Subcutaneous abdominal adipose tissue (tissue), 5 donors: ENCODE results near the gene ADAMTS7.
"Not testable (repeated sequence)": the region's sequence is repeated elsewhere in the genome, so short reads cannot be mapped to it uniquely, and the experiment has no call there.

Experiments used
- H3K27ac ChIP-seq: one replicate; pipeline ENCODE4 v1.7.0; 2013; ENCODE audit warnings: low read depth, mild to moderate bottlenecking, inconsistent platforms, low read length, moderate library complexity
- H3K27me3 ChIP-seq, 5 donors: one replicate each; pipeline ENCODE4 v1.7.0; 2013; ENCODE audit warnings: low read length in 5 of 5, inconsistent platforms in 1 of 5; ENCODE audit not compliant: control insufficient read depth in 5 of 5, insufficient read depth in 4 of 5
- H3K36me3 ChIP-seq, 5 donors: one replicate each; pipeline ENCODE4 v1.7.0; 2013; ENCODE audit warnings: low read length in 5 of 5; ENCODE audit not compliant: control insufficient read depth in 5 of 5, insufficient read depth in 5 of 5
- H3K4me1 ChIP-seq, 5 donors: one replicate each; pipeline ENCODE4 v1.7.0; 2013; ENCODE audit warnings: low read length in 5 of 5, mild to moderate bottlenecking in 3 of 5, moderate library complexity in 1 of 5; ENCODE audit not compliant: control insufficient read depth in 5 of 5, insufficient read depth in 5 of 5
- H3K4me3 ChIP-seq, 5 donors: one replicate each; pipeline ENCODE4 v1.7.0; 2013; ENCODE audit warnings: low read length in 5 of 5, low read depth in 1 of 5
- H3K9ac ChIP-seq, 5 donors: one replicate each; pipeline ENCODE4 v1.7.0; 2013; ENCODE audit warnings: low read length in 5 of 5, mild to moderate bottlenecking in 4 of 5, moderate library complexity in 3 of 5
- H3K9me3 ChIP-seq, 5 donors: one replicate each; pipeline ENCODE4 v1.7.0; 2013; ENCODE audit warnings: low read length in 5 of 5; ENCODE audit not compliant: control insufficient read depth in 5 of 5
- donor health status: healthy.
- donor health status: healthy.
- donor health status: healthy.
- donor health status: healthy.
- donor health status: healthy.

ADAMTS7 gene

DNA sequence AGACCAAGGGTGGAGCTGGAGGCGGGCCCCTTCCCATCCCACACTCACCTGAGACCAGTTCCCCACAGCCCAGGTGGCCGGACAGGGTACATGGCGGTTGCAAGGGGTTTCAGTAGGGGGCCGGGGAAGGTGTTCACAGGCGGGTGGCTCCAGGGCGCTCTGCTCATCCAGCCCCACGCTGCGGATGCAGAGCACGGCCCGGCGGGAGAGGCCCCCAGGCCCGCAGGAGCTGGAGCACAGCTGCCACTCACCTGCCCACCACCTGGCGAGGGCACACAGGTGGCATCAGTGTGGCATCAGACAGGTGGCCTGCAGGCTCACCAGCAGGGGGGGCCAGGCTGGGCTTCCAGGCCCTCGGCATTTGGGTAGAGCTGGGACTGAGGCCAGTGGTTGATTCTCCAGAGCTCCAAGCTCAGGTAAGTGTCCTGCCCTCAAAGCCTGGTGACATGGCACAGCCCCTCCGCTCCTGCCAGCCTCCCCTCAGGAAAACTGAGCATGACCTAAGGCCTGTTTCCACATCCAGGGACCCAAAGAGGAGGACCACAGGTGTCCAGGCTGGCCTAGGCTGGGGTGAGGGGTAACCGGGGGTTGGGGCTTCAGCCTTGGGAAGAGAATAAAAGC lies 43.8 kb downstream of the ADAMTS7 start:
- Histone ChIP-seq H3K27ac (no peak overlapping the region), H3K4me3 (no peak overlapping the region), H3K36me3 (peaks cover 0 to 4% (median 0%) of the 10 kb centered on the region in 5 donors), H3K9ac (no peak overlapping the region), H3K9me3 (no peaks in the 10 kb centered on the region), H3K4me1 (peaks cover 0 to 5% (median 0%) of the 10 kb centered on the region in 5 donors), H3K27me3 (no peaks in the 10 kb centered on the region)

DNA sequence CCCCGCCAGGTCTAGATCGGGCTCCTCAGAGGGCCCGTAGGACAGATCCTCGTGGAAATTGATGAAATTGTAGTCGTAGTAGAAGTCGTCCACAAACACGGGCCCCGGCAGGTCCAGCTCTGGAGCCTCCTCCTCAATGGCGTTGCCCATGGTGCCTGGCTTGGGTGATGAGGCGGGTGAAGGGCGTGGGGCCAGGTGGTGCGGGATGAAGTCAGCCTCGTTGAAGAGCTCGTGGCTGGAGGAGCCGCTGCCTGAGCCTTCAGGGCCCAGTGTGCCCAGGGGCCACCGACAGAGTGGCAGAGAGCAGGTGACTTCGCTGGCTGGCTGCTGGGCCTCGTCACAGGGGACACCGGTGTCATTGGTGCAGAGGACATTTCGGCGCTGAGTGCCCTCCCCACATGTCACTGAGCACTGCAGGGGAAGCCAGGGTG lies 44.6 kb downstream of the ADAMTS7 start:
- not testable (repeated sequence) for H3K9me3 ChIP-seq, H3K4me3 ChIP-seq, H3K36me3 ChIP-seq, H3K27ac ChIP-seq, H3K27me3 ChIP-seq, H3K9ac ChIP-seq
- H3K4me1 ChIP-seq = peaks cover 0 to 13% (median 7%) of the 10 kb centered on the region in 5 donors

DNA sequence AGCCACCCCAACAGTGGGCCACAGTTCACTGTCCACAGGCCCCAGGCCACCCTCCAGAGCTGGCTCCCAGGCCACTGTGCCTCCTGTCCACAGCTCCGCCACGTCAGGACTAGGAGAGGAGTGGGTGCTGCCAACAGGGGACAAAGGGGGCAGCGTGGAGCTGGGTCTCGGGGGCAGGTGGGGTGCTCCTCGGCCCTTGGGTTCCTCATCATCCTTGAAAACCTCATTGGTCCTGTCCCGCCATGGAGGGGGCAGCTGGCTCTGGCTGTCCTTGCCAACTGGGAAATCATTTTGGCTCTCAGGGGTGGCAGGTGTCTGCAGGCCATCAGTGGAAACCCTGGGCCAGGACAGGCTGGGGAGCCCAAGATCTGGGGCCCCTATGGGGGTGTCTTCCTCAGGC lies 45.2 kb downstream of the ADAMTS7 start:
- H3K36me3 ChIP-seq = peaks cover 0 to under 1% (median 0%) of the 10 kb centered on the region in 5 donors
- no peaks in the 10 kb centered on the region for H3K27me3 ChIP-seq
- H3K9ac ChIP-seq = no peak overlapping the region
- H3K27ac ChIP-seq = no peak overlapping the region
- H3K4me1 ChIP-seq = peaks cover 0 to 18% (median 13%) of the 10 kb centered on the region in 5 donors
- H3K4me3 ChIP-seq = no peak overlapping the region
- no peaks in the 10 kb centered on the region for H3K9me3 ChIP-seq

DNA sequence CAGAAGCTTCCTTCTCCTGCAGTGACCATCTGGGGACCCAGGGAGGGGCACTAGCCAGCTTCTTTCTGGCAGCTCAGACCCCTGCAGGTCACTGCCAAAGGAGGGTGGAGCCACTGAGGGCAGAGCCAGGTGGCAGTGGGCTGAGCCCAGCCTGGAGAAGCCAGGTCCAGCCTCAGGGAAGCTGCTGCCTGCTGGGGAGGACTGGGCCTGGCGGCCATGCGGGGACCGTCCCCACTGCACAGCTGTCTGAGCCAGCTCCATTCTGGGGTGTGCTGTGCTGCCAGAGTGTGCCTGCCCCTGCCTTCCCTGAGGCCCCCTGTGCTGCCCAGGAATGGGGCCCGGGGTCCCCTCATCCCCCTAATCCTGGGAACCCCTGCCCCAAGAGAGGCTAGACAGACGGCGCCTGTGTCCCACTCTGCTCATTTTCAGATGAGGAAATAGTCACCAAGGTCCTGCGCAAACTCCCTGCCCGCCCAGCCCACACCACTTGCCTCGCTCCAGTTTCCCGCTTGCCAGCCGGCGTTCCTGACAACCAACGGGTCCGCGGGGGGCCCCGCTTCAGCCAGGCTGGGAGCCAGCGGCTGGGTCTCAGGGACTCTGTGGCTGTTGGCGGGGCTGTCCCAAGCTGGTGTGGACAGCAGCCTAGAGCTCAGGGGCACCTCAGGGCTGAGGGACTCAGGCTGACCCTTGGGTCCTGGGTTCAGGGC lies 46.0 kb downstream of the ADAMTS7 start:
- H3K27ac ChIP-seq, H3K9ac ChIP-seq: not testable (repeated sequence)
- H3K4me1 ChIP-seq = peaks cover under 1 to 22% (median 15%) of the 10 kb centered on the region in 5 donors

DNA sequence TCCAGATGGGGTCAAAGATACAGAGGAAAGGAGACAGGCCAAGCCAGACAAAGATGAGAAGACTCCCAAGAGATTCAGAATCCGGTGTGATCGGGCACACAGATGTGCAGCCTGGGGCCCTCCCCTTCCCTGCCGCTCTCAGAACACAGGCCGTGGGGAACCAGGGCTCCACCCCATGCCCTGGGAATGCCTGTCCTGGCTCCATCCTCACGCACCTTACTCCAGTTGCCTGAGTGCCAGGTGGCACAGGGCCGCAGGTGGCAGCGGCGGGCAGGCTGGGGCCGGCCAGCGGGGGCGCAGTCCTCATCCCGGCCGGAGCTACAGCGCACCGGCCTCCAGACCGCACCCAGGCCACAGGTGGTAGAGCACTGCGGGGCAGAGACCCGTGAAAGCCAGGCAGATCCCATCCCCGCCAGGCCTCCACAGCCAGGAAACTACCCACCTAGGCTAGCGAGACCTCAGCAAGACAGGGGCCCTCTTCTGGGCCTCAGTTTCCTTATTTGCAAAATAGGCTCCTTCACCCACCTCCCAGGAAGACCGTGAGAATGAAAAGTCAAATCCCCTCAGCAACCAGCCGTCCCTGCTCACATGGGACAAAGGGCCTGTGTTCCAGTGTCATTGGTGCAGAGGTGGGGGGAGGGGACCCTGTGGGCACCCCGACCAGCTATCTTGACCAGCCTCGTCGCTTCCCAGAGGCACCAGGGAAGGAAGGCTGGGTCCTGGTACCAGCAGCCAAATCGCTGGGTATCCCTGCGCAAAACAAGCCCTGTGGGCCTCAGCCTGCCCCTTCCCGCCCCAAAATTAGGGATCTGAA lies 46.7 kb downstream of the ADAMTS7 start:
- not testable (repeated sequence) for H3K9ac ChIP-seq, H3K4me3 ChIP-seq, H3K36me3 ChIP-seq, H3K27ac ChIP-seq, H3K27me3 ChIP-seq, H3K9me3 ChIP-seq
- H3K4me1 ChIP-seq = peaks cover 2 to 30% (median 23%) of the 10 kb centered on the region in 5 donors

More for the DNA sequence above, 46.0 kb downstream of the ADAMTS7 start:
- H3K36me3 ChIP-seq, H3K4me3 ChIP-seq, H3K27me3 ChIP-seq, H3K9me3 ChIP-seq: not testable (repeated sequence)

DNA sequence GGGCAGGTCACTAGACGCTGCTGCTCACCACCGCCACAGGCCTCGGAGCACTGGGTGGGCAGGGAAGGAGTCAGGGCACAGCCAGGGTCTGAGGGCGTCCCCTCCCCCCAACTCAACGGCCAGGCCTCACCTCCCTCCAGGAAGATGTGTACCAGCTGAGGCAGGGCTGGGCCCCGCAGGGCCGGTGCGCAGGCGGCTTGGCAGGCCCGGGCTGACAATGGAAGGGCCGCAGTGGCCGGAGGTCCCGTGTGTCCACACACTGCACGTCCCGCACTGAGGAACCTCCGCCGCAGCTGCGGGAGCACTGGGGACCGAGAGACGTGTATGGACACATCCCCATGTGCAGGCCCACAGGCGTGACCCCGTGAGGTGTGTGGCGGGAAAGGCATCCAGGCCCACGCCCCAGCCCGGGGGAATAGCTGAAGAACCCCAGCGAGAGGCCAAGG lies 47.4 kb downstream of the ADAMTS7 start:
- peaks cover 2 to 36% (median 27%) of the 10 kb centered on the region in 5 donors for H3K4me1 ChIP-seq
- H3K36me3 ChIP-seq = no peaks in the 10 kb centered on the region
- no peak overlapping the region for H3K27ac ChIP-seq
- no peaks in the 10 kb centered on the region for H3K9me3 ChIP-seq
- H3K4me3 ChIP-seq = no peak overlapping the region
- H3K27me3 ChIP-seq = no peaks in the 10 kb centered on the region
- H3K9ac ChIP-seq = no peak overlapping the region

DNA sequence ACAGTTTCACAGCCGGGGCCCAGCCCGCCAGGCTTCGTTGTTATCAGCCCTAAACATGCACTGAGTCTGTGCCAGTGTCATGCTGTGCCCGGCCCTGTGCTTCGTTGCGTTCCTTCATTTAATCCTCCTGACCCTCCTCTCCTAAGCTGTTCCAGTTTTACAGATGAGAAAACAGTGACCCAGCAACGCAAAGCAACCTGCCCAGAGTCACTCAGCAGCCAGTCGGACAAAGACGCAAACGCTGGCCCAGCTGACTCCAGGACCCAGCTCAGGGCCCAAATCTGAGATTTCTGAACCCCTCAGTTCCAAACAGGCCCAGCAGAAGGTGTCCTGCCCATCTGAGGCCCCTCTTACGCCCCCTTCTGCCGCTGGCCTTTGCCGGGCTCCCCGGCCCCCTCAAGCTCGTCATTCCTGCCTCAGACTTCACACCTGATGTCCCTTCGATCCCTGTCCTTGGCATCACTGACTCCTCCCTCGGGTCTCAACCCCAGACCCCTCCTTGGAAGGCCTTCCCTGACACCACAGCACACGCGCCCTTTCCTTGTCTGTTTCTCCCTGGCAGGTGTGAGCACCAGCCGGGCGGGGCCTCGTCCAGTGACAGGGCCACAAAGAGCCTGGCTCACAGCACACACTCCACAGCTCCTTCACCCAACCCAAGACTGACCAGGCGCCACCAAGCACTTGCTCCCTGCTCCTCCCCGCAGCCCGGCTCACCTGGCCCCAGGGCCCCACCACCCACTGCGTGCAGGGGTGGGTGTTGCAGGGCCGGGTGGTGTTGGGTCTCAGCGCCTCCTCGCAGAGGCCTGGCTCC lies 48.1 kb downstream of the ADAMTS7 start:
- H3K27me3 ChIP-seq = no peaks in the 10 kb centered on the region
- no peak overlapping the region for H3K4me3 ChIP-seq
- H3K9me3 ChIP-seq = no peaks in the 10 kb centered on the region
- H3K4me1 ChIP-seq = peaks cover 2 to 40% (median 27%) of the 10 kb centered on the region in 5 donors
- no peak overlapping the region for H3K9ac ChIP-seq
- H3K36me3 ChIP-seq = no peaks in the 10 kb centered on the region
- no peak overlapping the region for H3K27ac ChIP-seq

DNA sequence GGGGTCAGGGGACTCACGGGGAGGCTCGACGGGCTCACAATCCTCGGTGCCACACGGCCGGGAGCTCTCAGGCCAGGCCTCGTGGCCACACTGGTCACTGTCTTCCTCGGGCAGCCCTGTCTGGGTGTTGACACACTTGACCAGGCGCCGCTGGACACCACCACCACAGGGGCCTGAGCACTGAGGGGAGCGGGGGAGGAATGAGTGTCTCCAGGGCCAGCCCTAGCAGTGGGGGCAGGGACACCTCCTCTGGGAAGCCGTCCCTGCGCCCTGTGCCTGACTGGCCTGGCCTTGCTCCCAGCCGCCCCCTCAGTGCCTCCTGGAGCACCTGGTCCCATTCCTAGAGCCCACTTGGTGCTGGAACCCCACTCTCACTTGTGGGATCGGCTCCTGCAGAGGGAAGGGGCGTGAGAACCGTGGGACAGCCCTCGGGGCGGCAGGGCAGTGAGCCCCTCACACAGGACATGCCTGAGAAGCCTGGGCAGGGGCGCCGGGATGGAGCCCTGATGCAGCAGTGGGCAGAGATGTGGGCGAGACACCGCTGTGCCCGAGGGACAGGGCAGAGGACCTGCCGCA lies 48.8 kb downstream of the ADAMTS7 start:
- H3K27ac ChIP-seq, H3K36me3 ChIP-seq, H3K4me3 ChIP-seq, H3K27me3 ChIP-seq, H3K9me3 ChIP-seq, H3K9ac ChIP-seq: not testable (repeated sequence)
- peaks cover 2 to 41% (median 28%) of the 10 kb centered on the region in 5 donors for H3K4me1 ChIP-seq

DNA sequence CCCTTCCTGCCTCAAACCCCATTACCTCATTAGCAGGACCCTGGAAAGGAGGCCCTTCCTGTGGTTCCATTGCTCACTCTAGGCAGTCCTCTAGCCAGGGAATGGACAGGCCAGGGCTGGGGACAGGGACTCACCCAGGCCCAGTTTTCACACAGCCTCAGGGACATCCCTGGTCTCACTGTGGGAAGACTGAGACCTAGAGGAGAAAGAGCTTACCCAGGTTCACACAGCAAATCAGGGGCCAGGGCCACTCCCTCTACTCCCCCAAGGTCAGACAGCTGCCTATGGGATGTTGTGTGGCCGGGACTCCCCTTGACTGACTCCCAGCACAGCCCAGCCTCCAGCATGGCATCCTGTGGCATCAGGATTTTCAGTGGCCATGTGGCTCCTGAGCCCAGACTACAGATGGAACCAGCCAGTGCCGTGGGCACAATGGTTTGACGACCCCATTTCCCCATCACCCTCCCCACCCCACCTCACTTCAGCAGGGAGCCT lies 49.3 kb downstream of the ADAMTS7 start:
- no peaks in the 10 kb centered on the region for H3K27me3 ChIP-seq
- H3K9me3 ChIP-seq = no peaks in the 10 kb centered on the region
- H3K36me3 ChIP-seq = no peaks in the 10 kb centered on the region
- H3K27ac ChIP-seq = peak overlapping the region; percentile 54
- H3K4me3 ChIP-seq = no peak overlapping the region
- H3K9ac ChIP-seq = peak overlapping the region in 1 of 5 donors; percentile 59
- H3K4me1 ChIP-seq = peaks cover 4 to 47% (median 34%) of the 10 kb centered on the region in 5 donors
